ENCODE measurements around the gene TPP1.

- TF ChIP-seq POLR2A (IDR thresholded peaks at IDR 0.05) (no peak), CTCF (IDR thresholded peaks at IDR 0.05) (no peak)
Measured at GRCh38 chr11:6646071-6646470, 26.8 kb upstream of the TPP1 start.
